H1 (cell line): ENCODE results near the gene PLEKHG3. TPM values are rescaled to one million over a fixed set of nuclear protein-coding genes. Genes with fewer than 3 reads are reported as not detected.

Experiments used
- CTCF ChIA-PET: fragments of 300-600 bp; sonication (Branson Sonifier 250); formaldehyde crosslinking; loops from one replicate; lab custom pipeline; 2021; ENCODE audit not compliant: partially characterized antibody; lab: Charles Lee
- POLR2A ChIA-PET: fragments of 300-600 bp; sonication (Branson Sonifier 250); formaldehyde crosslinking; loops from one replicate; lab custom pipeline; 2021; ENCODE audit warnings: inconsistent platforms; ENCODE audit not compliant: partially characterized antibody; lab: Charles Lee
- DNase-seq, 2 experiments: peaks; one replicate each; pipeline versions ENCODE4 v3.0.0 to v3.0.0-alpha.2; 2010 to 2022; ENCODE audit warnings: low spot score in 2 of 2, low read depth in 1 of 2, mixed read lengths in 1 of 2
- FAIRE-seq: peaks from 2 replicates; lab custom pipeline; 2011; peaks lifted over from hg19 to GRCh38; lab: Jason Lieb, UNC
- H2AFZ ChIP-seq: 2 replicates; pipeline ENCODE4 v1.8.1; 2012; ENCODE audit warnings: low read length, inconsistent platforms
- H2AK5ac ChIP-seq: 2 replicates; pipeline ENCODE4 v1.6.1; 2013; ENCODE audit warnings: low read depth, low read length
- H2BK120ac ChIP-seq: replicated peaks from 2 replicates; pipeline ENCODE3; 2013; ENCODE audit warnings: low read depth, low read length, inconsistent platforms
- H2BK12ac ChIP-seq: 2 replicates; pipeline ENCODE4 v1.6.1; 2013; ENCODE audit warnings: low read depth, low read length
- H2BK15ac ChIP-seq: 2 replicates; pipeline ENCODE4 v1.6.1; 2013; ENCODE audit warnings: low read length
- H2BK20ac ChIP-seq: 2 replicates; pipeline ENCODE4 v1.6.1; 2013; ENCODE audit warnings: low read length
- H2BK5ac ChIP-seq: 2 replicates; pipeline ENCODE4 v1.6.1; 2013; ENCODE audit warnings: low read depth, low read length
- H3K14ac ChIP-seq: 2 replicates; pipeline ENCODE4 v1.6.1; 2013; ENCODE audit warnings: inconsistent platforms; ENCODE audit not compliant: insufficient read length
- H3K18ac ChIP-seq: 2 replicates; pipeline ENCODE4 v1.6.1; 2013; ENCODE audit warnings: low read length; ENCODE audit errors: extremely low read depth
- H3K23ac ChIP-seq: 2 replicates; pipeline ENCODE4 v1.6.1; 2013; ENCODE audit warnings: inconsistent platforms; ENCODE audit not compliant: insufficient read length
- H3K23me2 ChIP-seq: 2 replicates; pipeline ENCODE4 v1.6.1; 2013; ENCODE audit warnings: low read depth, low read length
- H3K27ac ChIP-seq: 2 replicates; pipeline ENCODE4 v1.6.1; 2011; ENCODE audit warnings: low read depth, low read length, inconsistent platforms
- H3K27me3 ChIP-seq, 4 experiments: replicated peaks in 1 of 4; 1 replicate in 1 of 4; 2 replicates in 3 of 4; pipeline versions ENCODE4 v1.6.1 to v1.8.1; 2011 to 2013; ENCODE audit warnings: low read length in 3 of 4, mild to moderate bottlenecking in 3 of 4, inconsistent platforms in 2 of 4, mixed read lengths in 2 of 4, moderate library complexity in 1 of 4; ENCODE audit not compliant: control insufficient read depth in 3 of 4, insufficient read depth in 3 of 4; ENCODE audit errors: extremely low read depth in 1 of 4
- H3K36me3 ChIP-seq, 4 experiments: 2 replicates each; pipeline versions ENCODE4 v1.6.1 to v1.8.1; 2011 to 2013; ENCODE audit warnings: mild to moderate bottlenecking in 4 of 4, low read length in 3 of 4, moderate library complexity in 2 of 4, control low read depth in 1 of 4, inconsistent platforms in 1 of 4; ENCODE audit not compliant: insufficient read depth in 4 of 4, control insufficient read depth in 2 of 4
- H3K4ac ChIP-seq: replicated peaks from 2 replicates; pipeline ENCODE3; 2013; ENCODE audit warnings: low read length, low read depth, mixed read lengths, inconsistent platforms; ENCODE audit not compliant: insufficient read length
- H3K4me1 ChIP-seq, 4 experiments: replicated peaks in 1 of 4; 1 replicate in 1 of 4; 2 replicates in 3 of 4; pipeline versions ENCODE4 v1.6.1 to v1.8.1; 2011 to 2013; ENCODE audit warnings: low read length in 3 of 4, inconsistent platforms in 2 of 4, mixed read lengths in 1 of 4; ENCODE audit not compliant: insufficient read depth in 4 of 4, control insufficient read depth in 3 of 4
- H3K4me2 ChIP-seq, 2 experiments: 2 replicates each; pipeline versions ENCODE4 v1.6.1 to v1.8.1; 2011 to 2013; ENCODE audit warnings: low read depth in 2 of 2, low read length in 2 of 2, control low read depth in 1 of 2, inconsistent platforms in 1 of 2, mild to moderate bottlenecking in 1 of 2; ENCODE audit not compliant: insufficient read depth in 1 of 2
- H3K4me3 ChIP-seq, 4 experiments: fragments of 200-600, 300-600 bp in 1 of 4; sonication (generic), shearing (Covaris generic), sonication (Bioruptor Twin) in 1 of 4; 2 replicates each; pipeline versions ENCODE4 v1.5.1 to v1.8.1; 2011 to 2016; ENCODE audit warnings: low read length in 4 of 4, low read depth in 3 of 4, control low read depth in 2 of 4, inconsistent platforms in 2 of 4, mild to moderate bottlenecking in 2 of 4, mixed read lengths in 1 of 4, moderate library complexity in 1 of 4; ENCODE audit not compliant: insufficient read depth in 2 of 4; ENCODE audit errors: extremely low read depth in 1 of 4
- H3K56ac ChIP-seq: replicated peaks from 2 replicates; pipeline ENCODE3; 2013; ENCODE audit warnings: low read depth, mild to moderate bottlenecking, mixed read lengths, low read length, inconsistent platforms; ENCODE audit not compliant: insufficient read length
- H3K79me1 ChIP-seq: 2 replicates; pipeline ENCODE4 v1.6.1; 2013; ENCODE audit warnings: low read depth, low read length, control low read depth
- H3K79me2 ChIP-seq, 2 experiments: 2 replicates each; pipeline versions ENCODE4 v1.6.1 to v1.8.1; 2012 to 2013; ENCODE audit warnings: low read length in 2 of 2, mild to moderate bottlenecking in 2 of 2, inconsistent platforms in 1 of 2; ENCODE audit not compliant: insufficient read depth in 2 of 2, control insufficient read depth in 1 of 2
- H3K9ac ChIP-seq, 4 experiments: replicated peaks in 1 of 4; 1 replicate in 1 of 4; 2 replicates in 3 of 4; pipeline versions ENCODE4 v1.6.1 to v1.8.1; 2011 to 2013; ENCODE audit warnings: low read depth in 3 of 4, low read length in 3 of 4, control low read depth in 2 of 4, mild to moderate bottlenecking in 2 of 4, moderate library complexity in 2 of 4, inconsistent platforms in 1 of 4; ENCODE audit errors: extremely low read depth in 1 of 4
- H3K9me3 ChIP-seq, 2 experiments: 2 replicates each; pipeline versions ENCODE4 v1.6.1 to v1.8.1; 2012 to 2013; ENCODE audit warnings: mild to moderate bottlenecking in 2 of 2, moderate library complexity in 2 of 2, control low read depth in 1 of 2, inconsistent platforms in 1 of 2, low read depth in 1 of 2, low read length in 1 of 2, mixed read lengths in 1 of 2; ENCODE audit not compliant: insufficient read depth in 2 of 2
- H4K20me1 ChIP-seq, 2 experiments: replicated peaks in 1 of 2; 2 replicates each; pipeline versions ENCODE3 to v1.8.1; 2011 to 2013; ENCODE audit warnings: inconsistent platforms in 2 of 2, low read length in 2 of 2, mild to moderate bottlenecking in 1 of 2; ENCODE audit not compliant: insufficient read depth in 2 of 2, control insufficient read depth in 1 of 2
- H4K5ac ChIP-seq: 2 replicates; pipeline ENCODE4 v1.6.1; 2013; ENCODE audit warnings: low read length, low read depth, mixed read lengths, inconsistent platforms; ENCODE audit not compliant: insufficient read length
- H4K8ac ChIP-seq: 2 replicates; pipeline ENCODE4 v1.8.0; 2013; ENCODE audit warnings: mild to moderate bottlenecking, moderate library complexity, low read length, inconsistent platforms; ENCODE audit not compliant: insufficient read depth; ENCODE audit errors: extremely low read depth
- H4K91ac ChIP-seq: replicated peaks from 2 replicates; pipeline ENCODE3; 2013; ENCODE audit warnings: low read length, mixed read lengths, inconsistent platforms; ENCODE audit not compliant: insufficient read length
- BCL11A ChIP-seq, 2 experiments: IDR thresholded peaks; one replicate each; pipeline ENCODE4 v1.6.1; 2011; ENCODE audit warnings: low read depth in 2 of 2, low read length in 2 of 2, mild to moderate bottlenecking in 2 of 2
- EZH2 ChIP-seq: fragments of 200-600 bp; sonication (generic); IDR thresholded peaks from 2 replicates; pipeline ENCODE4 v1.7.1; 2012; ENCODE audit warnings: low read depth, mild to moderate bottlenecking, moderate library complexity, low read length, inconsistent platforms; ENCODE audit not compliant: severe bottlenecking
- KDM4A ChIP-seq: IDR thresholded peaks from one replicate; pipeline ENCODE4 v1.7.1; 2012; ENCODE audit warnings: low read depth, mild to moderate bottlenecking, moderate library complexity, low read length, inconsistent platforms; ENCODE audit not compliant: severe bottlenecking
- NANOG ChIP-seq: IDR thresholded peaks from 2 replicates; pipeline ENCODE4 v1.6.1; 2011; ENCODE audit warnings: low read length, low read depth, mild to moderate bottlenecking, inconsistent platforms; ENCODE audit not compliant: insufficient read depth, poor library complexity, severe bottlenecking
- NRF1 ChIP-seq: IDR thresholded peaks from 2 replicates; pipeline ENCODE4 v1.6.1; 2011; ENCODE audit warnings: mild to moderate bottlenecking, low read depth, low read length, improper control_type of control experiment
- SRF ChIP-seq: IDR thresholded peaks from 2 replicates; pipeline ENCODE4 v1.6.1; 2011; ENCODE audit warnings: mild to moderate bottlenecking, low read depth, low read length, moderate library complexity
- TAF1 ChIP-seq: IDR thresholded peaks from 2 replicates; pipeline ENCODE4 v1.6.1; 2011; ENCODE audit warnings: mild to moderate bottlenecking, low read depth, low read length
- WGBS, 2 experiments: shearing (Covaris generic) in 1 of 2; methylation state at CpG; one replicate each; pipeline versions ENCODE4 v1.1.6 to v1.1.7; 2013 to 2015; ENCODE audit warnings: low lambda C conversion rate in 2 of 2, mixed read lengths in 2 of 2, inconsistent platforms in 1 of 2, low coverage in 1 of 2, missing lambda C conversion rate in 1 of 2; ENCODE audit not compliant: insufficient replicate concordance in 2 of 2, insufficient coverage in 1 of 2, insufficient read length in 1 of 2; ENCODE audit errors: extremely low coverage in 1 of 2, missing lambda C conversion rate in 1 of 2; 5-methylcytosine and 5-hydroxymethylcytosine counted together
- polyA plus RNA-seq, 7 experiments: library from polyadenylated mRNA; depleted of rRNA in 3 of 7; stranded (reverse) in 5 of 7; unstranded in 2 of 7; fragments of >200 nt in 5 of 7; fragments of 200-250 nt in 2 of 7; gene quantifications; 1 replicate in 5 of 7; 2 replicates in 1 of 7; 4 replicates in 1 of 7; pipeline versions ENCODE4 v1.2.1 to v1.2.3, GENCODE V29; 2011 to 2013; ENCODE audit warnings: missing spikeins in 2 of 7, mixed read lengths in 2 of 7
- total RNA-seq: library from RNA; stranded (reverse); fragmentation: NEBNext Ultra II Directional; extraction: Animal tissue kit (Norgen Biotek cat#: 25700); gene quantifications from 2 replicates; pipeline ENCODE4 v1.2.1, GENCODE V29; 2021
- TF ChIP-seq, protein P1 (sequence below): IDR thresholded peaks from 2 replicates; pipeline ENCODE4 v1.6.1; 2012; ENCODE audit warnings: low read length, inconsistent platforms

Gene PLEKHG3
- total and polyA plus RNA-seq, 2 of the 8 experiments (the other 6 are each of a cell fraction or from before 2014, with no cell fraction given), result 43.4 to 90.6 TPM

- H3K27ac ChIP-seq, result no peak overlapping the region
- H4K20me1 ChIP-seq, result no peaks in the 10 kb centered on the region
- ChIA-PET POLR2A (no interaction called here), CTCF (interaction anchor here (0.7 to 2.1 kb wide), 5 partner anchors 9 to 130 kb away, joined by 3 to 6 read pairs (median 3); no protein-coding TSS in a partner anchor)
- no peaks in the 10 kb centered on the region for H3K79me1 ChIP-seq
- H3K4me1 ChIP-seq, result no peaks in the 10 kb centered on the region
- no peaks in the 10 kb centered on the region for H3K23me2 ChIP-seq
- H3K4me2 ChIP-seq, result no peak overlapping the region
- no peak overlapping the region for H3K56ac ChIP-seq
- H3K9ac ChIP-seq, result no peak overlapping the region
- no peak overlapping the region for H2BK12ac ChIP-seq
- H2BK120ac ChIP-seq, result no peak overlapping the region
- H3K4me3 ChIP-seq, result no peak overlapping the region
- H2AFZ ChIP-seq, result no peak overlapping the region
- H3K4ac ChIP-seq, result no peak overlapping the region
- no peak overlapping the region for H3K23ac ChIP-seq
- no peak overlapping the region for H3K18ac ChIP-seq
- H2AK5ac ChIP-seq, result no peak overlapping the region
- no peaks in the 10 kb centered on the region for H3K79me2 ChIP-seq
- no peak overlapping the region for H2BK20ac ChIP-seq
- H3K27me3 ChIP-seq, result no peaks in the 10 kb centered on the region
- no peak overlapping the region for H2BK15ac ChIP-seq
- no peak for FAIRE-seq
- WGBS, 2 experiments, result 96% methylated on average over 5 of the region's 5 CpGs; no CpG with 5 or more reads in 1 of the 2 experiments
- H4K5ac ChIP-seq, result no peak overlapping the region
- no peak overlapping the region for H2BK5ac ChIP-seq
- H4K91ac ChIP-seq, result no peak overlapping the region
- peaks cover 0 to 5% of the 10 kb centered on the region in 2 experiments; a peak in 1 of 4 replicates for H3K9me3 ChIP-seq
- no peak overlapping the region for H4K8ac ChIP-seq
- H3K14ac ChIP-seq, result no peak overlapping the region
- no peak for DNase-seq
- H3K36me3 ChIP-seq, result no peaks in the 10 kb centered on the region
- TF ChIP-seq EZH2, result no peak
- TF ChIP-seq NRF1, result no peak
- TF ChIP-seq NANOG, result no peak
- no peak for TF ChIP-seq BCL11A (IDR thresholded peaks at IDR 0.05; ENCODE audit: low read depth in 2 of 2, low read length in 2 of 2)
- no peak for TF ChIP-seq TAF1
- TF ChIP-seq, protein P1, sequence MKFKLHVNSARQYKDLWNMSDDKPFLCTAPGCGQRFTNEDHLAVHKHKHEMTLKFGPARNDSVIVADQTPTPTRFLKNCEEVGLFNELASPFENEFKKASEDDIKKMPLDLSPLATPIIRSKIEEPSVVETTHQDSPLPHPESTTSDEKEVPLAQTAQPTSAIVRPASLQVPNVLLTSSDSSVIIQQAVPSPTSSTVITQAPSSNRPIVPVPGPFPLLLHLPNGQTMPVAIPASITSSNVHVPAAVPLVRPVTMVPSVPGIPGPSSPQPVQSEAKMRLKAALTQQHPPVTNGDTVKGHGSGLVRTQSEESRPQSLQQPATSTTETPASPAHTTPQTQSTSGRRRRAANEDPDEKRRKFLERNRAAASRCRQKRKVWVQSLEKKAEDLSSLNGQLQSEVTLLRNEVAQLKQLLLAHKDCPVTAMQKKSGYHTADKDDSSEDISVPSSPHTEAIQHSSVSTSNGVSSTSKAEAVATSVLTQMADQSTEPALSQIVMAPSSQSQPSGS, result no peak
- no peak for TF ChIP-seq SRF
- no peak for TF ChIP-seq KDM4A
Measured at GRCh38 chr14:64659366-64659765, 44.9 kb upstream of the PLEKHG3 start.
